Neural progenitor cell (in vitro differentiated cells): ENCODE data around the gene ZNF84. TPM values are rescaled to one million over a fixed set of nuclear protein-coding genes. Genes with fewer than 3 reads are reported as not detected.

Experiments used
- DNase-seq: peaks from one replicate; pipeline ENCODE4 v3.0.0-alpha.2; 2016; ENCODE audit warnings: low spot score
- H2AFZ ChIP-seq: fragments of 200-600 bp; sonication (generic); replicated peaks from 2 replicates; pipeline ENCODE4 v1.6.1; 2016; ENCODE audit warnings: antibody characterized with exemption
- H3F3A ChIP-seq: fragments of 200-600 bp; sonication (generic); 2 replicates; pipeline ENCODE4 v1.6.1; 2016; ENCODE audit warnings: antibody characterized with exemption, low read depth
- H3K27ac ChIP-seq: fragments of 200-600 bp; sonication (generic); 2 replicates; pipeline ENCODE4 v1.5.1; 2016; ENCODE audit warnings: mild to moderate bottlenecking
- H3K27me3 ChIP-seq: fragments of 200-600 bp; sonication (generic); 2 replicates; pipeline ENCODE4 v1.6.1; 2016; ENCODE audit warnings: mild to moderate bottlenecking, moderate library complexity
- H3K36me3 ChIP-seq: fragments of 200-600 bp; sonication (generic); 2 replicates; pipeline ENCODE4 v1.5.1; 2016
- H3K4me1 ChIP-seq: fragments of 200-600 bp; sonication (generic); 2 replicates; pipeline ENCODE4 v1.6.1; 2016; ENCODE audit warnings: mixed run types
- H3K4me2 ChIP-seq: fragments of 200-600 bp; sonication (generic); 2 replicates; pipeline ENCODE4 v1.6.1; 2016
- H3K4me3 ChIP-seq: fragments of 200-600 bp; sonication (generic); 2 replicates; pipeline ENCODE4 v1.5.1; 2016
- H3K79me2 ChIP-seq: fragments of 200-600 bp; sonication (generic); 2 replicates; pipeline ENCODE4 v1.6.1; 2016; ENCODE audit warnings: low read depth
- H3K9ac ChIP-seq: fragments of 200-600 bp; sonication (generic); 2 replicates; pipeline ENCODE4 v1.6.1; 2016
- H3K9me3 ChIP-seq: fragments of 200-600 bp; sonication (generic); 2 replicates; pipeline ENCODE4 v1.5.1; 2016; ENCODE audit warnings: low read depth
- H4K20me1 ChIP-seq: fragments of 200-600 bp; sonication (generic); 2 replicates; pipeline ENCODE4 v1.6.1; 2016; ENCODE audit warnings: low read depth
- H3K27ac Mint-ChIP-seq: 3 replicates; pipeline ENCODE4 v1.8.0; 2021; ENCODE audit warnings: mixed read lengths
- H3K27me3 Mint-ChIP-seq: 2 replicates; pipeline ENCODE4 v1.8.0; 2022; ENCODE audit warnings: low read depth, mild to moderate bottlenecking, inconsistent platforms, moderate library complexity, mixed read lengths; ENCODE audit not compliant: insufficient read depth
- H3K36me3 Mint-ChIP-seq: 3 replicates; pipeline ENCODE4 v1.8.0; 2021; ENCODE audit warnings: mixed read lengths
- H3K4me1 Mint-ChIP-seq: 3 replicates; pipeline ENCODE4 v1.8.0; 2021; ENCODE audit warnings: mixed read lengths
- H3K4me3 Mint-ChIP-seq: 3 replicates; pipeline ENCODE4 v1.8.0; 2021; ENCODE audit warnings: mild to moderate bottlenecking, moderate library complexity, mixed read lengths
- H3K9me3 Mint-ChIP-seq: 3 replicates; pipeline ENCODE4 v1.8.0; 2020; ENCODE audit warnings: mixed read lengths
- CTCF ChIP-seq: fragments of 200-600 bp; sonication (generic); IDR thresholded peaks from 2 replicates; pipeline ENCODE4 v1.5.1; 2017; ENCODE audit warnings: antibody characterized with exemption, mild to moderate bottlenecking
- EZH2 ChIP-seq: fragments of 200-600 bp; sonication (generic); IDR thresholded peaks from 2 replicates; pipeline ENCODE4 v1.6.1; 2017; ENCODE audit warnings: antibody characterized with exemption, mild to moderate bottlenecking, moderate library complexity
- EZH2phosphoT487 ChIP-seq: fragments of 200-600 bp; sonication (generic); IDR thresholded peaks from 2 replicates; pipeline ENCODE4 v1.6.1; 2017; ENCODE audit warnings: antibody characterized with exemption
- small RNA-seq: library from RNA; depleted of rRNA; stranded (forward); fragments of <200 nt; gene quantifications from one replicate; pipeline ENCODE3, GENCODE V24; 2015
- total RNA-seq: library from RNA; depleted of rRNA; stranded (reverse); fragments of >200 nt; gene quantifications from 2 replicates; pipeline ENCODE4 v1.2.3, GENCODE V29; 2015; ENCODE audit warnings: low replicate concordance

The ZNF84 gene
- total RNA-seq, 1 donor from 2014 or later = 99.2 TPM

GRCh38 chr12:133108150-133108549 lies 70.8 kb downstream of the ZNF84 start:
- H3K4me3 Mint-ChIP-seq = no peak overlapping the region
- no peaks in the 10 kb centered on the region for H3K4me1 ChIP-seq
- no peak overlapping the region for H3K4me2 ChIP-seq
- no peak for DNase-seq
- H3K4me3 ChIP-seq = no peak overlapping the region
- H3K4me1 Mint-ChIP-seq = no peaks in the 10 kb centered on the region
- TF ChIP-seq EZH2 (no peak), EZH2phosphoT487 (no peak), CTCF (no peak)
- H3K9me3 Mint-ChIP-seq = peaks cover 93% of the 10 kb centered on the region
- no peaks in the 10 kb centered on the region for H4K20me1 ChIP-seq
- no peaks in the 10 kb centered on the region for H3K79me2 ChIP-seq
- no peak overlapping the region for H3K9ac ChIP-seq
- H3K36me3 Mint-ChIP-seq = peaks cover 78% of the 10 kb centered on the region
- peaks cover 82% of the 10 kb centered on the region for H3K36me3 ChIP-seq
- peaks cover 5% of the 10 kb centered on the region for H3K27me3 Mint-ChIP-seq
- H3K9me3 ChIP-seq = peaks cover 86% of the 10 kb centered on the region
- H3K27ac Mint-ChIP-seq = no peak overlapping the region
- H3F3A ChIP-seq = peaks cover 28% of the 10 kb centered on the region
- no peaks in the 10 kb centered on the region for H3K27me3 ChIP-seq
- no peak overlapping the region for H2AFZ ChIP-seq
- H3K27ac ChIP-seq = no peak overlapping the region

Small RNA genes within 50 kb of the gene (small RNA-seq; reads per million reads assigned to genes)
- not detected for gene RNU4ATAC12P

Other genes starting within 250 kb of the ZNF84 start
- gene GOLGA3, start 208.6 kb upstream of the ZNF84 start, total RNA-seq = 8.5 and 19.4 TPM in 2 replicates
- gene CHFR, start 149.9 kb upstream of the ZNF84 start, total RNA-seq = 25.6 and 36.1 TPM in 2 replicates
- gene ZNF605, start 81.2 kb upstream of the ZNF84 start, total RNA-seq = 19.2 and 28.8 TPM in 2 replicates
- gene ZNF26, start 51.1 kb upstream of the ZNF84 start, total RNA-seq = 13.6 and 20.5 TPM in 2 replicates
- 24.4 and 35.3 TPM in 2 replicates for gene ZNF140, start 43.4 kb downstream of the ZNF84 start, total RNA-seq
- gene ZNF891, start 92.8 kb downstream of the ZNF84 start, total RNA-seq = 6.0 and 7.2 TPM in 2 replicates
- gene ZNF10, start 93.1 kb downstream of the ZNF84 start, total RNA-seq = 19.6 and 27.8 TPM in 2 replicates
- gene ZNF268, start 144.0 kb downstream of the ZNF84 start, total RNA-seq = 42.7 and 54.2 TPM in 2 replicates
- gene ANHX, start 198.4 kb downstream of the ZNF84 start, total RNA-seq = not detected in 2 replicates